Epithelial cell of esophagus (primary cell): Measurements from ENCODE around the gene GBA2.

Experiments used
- DNase-seq: peaks from one replicate; pipeline ENCODE4 v3.0.0; 2010; ENCODE audit warnings: low read depth
- H3K4me3 ChIP-seq: 2 replicates; pipeline ENCODE4 v1.5.1; 2011; ENCODE audit warnings: mild to moderate bottlenecking, low read length, control low read depth
- CTCF ChIP-seq: IDR thresholded peaks from 2 replicates; pipeline ENCODE4 v1.5.1; 2011; ENCODE audit warnings: low read depth, mild to moderate bottlenecking, low read length, control low read depth, inconsistent platforms; ENCODE audit not compliant: insufficient read depth; ENCODE audit errors: missing control alignments

The GBA2 gene

GRCh38 chr9:35697486-35697885, 51.5 kb downstream of the GBA2 start:
- no peak overlapping the region for H3K4me3 ChIP-seq
- DNase-seq: no peak
- TF ChIP-seq CTCF: no peak

- H3K4me3 ChIP-seq: no peak overlapping the region
- peak; percentile 60 for DNase-seq
- peak; percentile 96 for TF ChIP-seq CTCF
Measured at GRCh38 chr9:35696520-35697215, 52.4 kb downstream of the GBA2 start.

- no peak overlapping the region for H3K4me3 ChIP-seq
Measured at GRCh38 chr9:35695943-35696401, 53.1 kb downstream of the GBA2 start.

GRCh38 chr9:35691757-35692301, 57.2 kb downstream of the GBA2 start:
- H3K4me3 ChIP-seq: no peak overlapping the region
- no peak for TF ChIP-seq CTCF
- no peak for DNase-seq

More at GRCh38 chr9:35695943-35696401, 53.1 kb downstream of the GBA2 start:
- DNase-seq: no peak
- TF ChIP-seq CTCF: no peak

- DNase-seq: no peak
- H3K4me3 ChIP-seq: peak overlapping the region; percentile 58
- TF ChIP-seq CTCF: no peak
Measured at GRCh38 chr9:35691334-35691650, 57.7 kb downstream of the GBA2 start.

- no peak for TF ChIP-seq CTCF
- no peak for DNase-seq
- peak overlapping the region; percentile 58 for H3K4me3 ChIP-seq
Measured at GRCh38 chr9:35690614-35691333, 58.3 kb downstream of the GBA2 start.

GRCh38 chr9:35690294-35690613, 58.8 kb downstream of the GBA2 start:
- H3K4me3 ChIP-seq: peak overlapping the region; percentile 58
- no peak for DNase-seq
- no peak for TF ChIP-seq CTCF
